DMS79 treated with DMSO at 0.1 percent for 48 hours (cell line): Measurements from ENCODE around the gene PLPPR3.

Experiments
- DNase-seq: peaks from one replicate; lab custom pipeline; 2025; lab: John Stamatoyannopoulos, UW

The PLPPR3 gene

DNA sequence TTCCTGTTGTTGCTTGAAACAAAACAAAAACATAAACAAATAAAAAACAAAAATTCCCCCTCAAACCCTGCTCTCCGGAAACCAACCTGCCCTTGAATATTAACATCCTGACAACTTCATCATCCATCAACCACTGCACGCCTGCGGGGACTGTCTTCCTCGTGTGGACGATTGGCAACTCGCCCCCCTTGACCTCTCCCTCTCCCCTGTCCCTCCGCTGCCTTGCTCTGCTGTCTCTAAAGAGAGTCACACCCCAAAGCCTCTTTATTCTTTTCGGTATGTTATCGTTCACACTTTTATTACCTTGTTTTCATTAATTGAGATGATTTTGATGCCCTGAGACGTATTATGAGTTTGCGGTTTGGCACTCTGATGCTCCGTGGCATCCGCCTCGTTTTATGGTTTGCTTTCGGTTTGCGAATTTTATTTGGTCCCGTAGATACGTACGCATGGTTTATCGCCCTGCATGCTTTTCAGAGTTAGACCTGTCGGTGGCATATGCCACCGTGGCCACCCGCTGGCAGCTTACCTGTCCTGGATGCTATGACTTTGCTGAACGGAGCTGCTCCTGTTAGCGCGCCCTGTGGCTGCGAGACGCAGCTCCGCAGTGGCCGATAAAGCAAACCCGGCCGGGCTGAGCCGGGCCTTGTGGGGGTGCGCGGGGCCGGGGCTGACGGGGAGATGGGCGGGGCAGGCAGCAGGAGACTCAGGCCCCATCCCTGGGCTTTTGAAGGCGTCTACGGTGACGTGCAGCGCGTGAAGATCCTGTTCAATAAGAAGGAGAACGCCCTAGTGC, 13.9 kb downstream of the PLPPR3 start:
- DNase-seq: no peak

DNA sequence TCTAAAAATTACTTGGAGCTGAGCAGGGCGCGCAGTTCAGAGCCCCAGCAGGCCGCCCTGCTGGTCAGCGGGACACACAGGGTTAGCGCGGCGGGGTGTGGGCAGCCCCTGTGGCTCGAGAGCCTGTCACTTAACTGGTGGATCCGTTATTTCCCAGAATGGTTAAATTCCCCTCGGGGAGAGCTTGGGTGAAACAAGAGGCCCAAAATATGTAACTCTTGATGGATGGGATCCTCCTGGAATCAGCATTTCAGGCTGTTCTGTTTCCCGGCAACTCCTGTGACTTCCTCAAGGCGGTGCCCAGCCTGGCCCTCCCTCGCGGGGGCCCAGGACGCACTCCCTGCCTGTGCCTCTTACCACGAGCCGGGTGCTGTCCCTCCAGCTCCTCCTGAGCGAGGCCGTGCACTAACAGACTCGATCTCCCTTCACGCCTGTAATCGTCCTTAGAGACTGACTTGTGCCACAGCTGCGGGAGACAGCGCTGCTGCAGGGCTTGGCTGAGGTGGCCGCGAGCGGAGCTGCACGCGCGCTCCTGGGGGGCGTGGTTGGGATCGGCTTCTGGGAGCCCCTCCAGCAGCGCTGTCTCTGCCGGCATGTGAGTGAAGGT, 14.8 kb downstream of the PLPPR3 start:
- no peak for DNase-seq

DNA sequence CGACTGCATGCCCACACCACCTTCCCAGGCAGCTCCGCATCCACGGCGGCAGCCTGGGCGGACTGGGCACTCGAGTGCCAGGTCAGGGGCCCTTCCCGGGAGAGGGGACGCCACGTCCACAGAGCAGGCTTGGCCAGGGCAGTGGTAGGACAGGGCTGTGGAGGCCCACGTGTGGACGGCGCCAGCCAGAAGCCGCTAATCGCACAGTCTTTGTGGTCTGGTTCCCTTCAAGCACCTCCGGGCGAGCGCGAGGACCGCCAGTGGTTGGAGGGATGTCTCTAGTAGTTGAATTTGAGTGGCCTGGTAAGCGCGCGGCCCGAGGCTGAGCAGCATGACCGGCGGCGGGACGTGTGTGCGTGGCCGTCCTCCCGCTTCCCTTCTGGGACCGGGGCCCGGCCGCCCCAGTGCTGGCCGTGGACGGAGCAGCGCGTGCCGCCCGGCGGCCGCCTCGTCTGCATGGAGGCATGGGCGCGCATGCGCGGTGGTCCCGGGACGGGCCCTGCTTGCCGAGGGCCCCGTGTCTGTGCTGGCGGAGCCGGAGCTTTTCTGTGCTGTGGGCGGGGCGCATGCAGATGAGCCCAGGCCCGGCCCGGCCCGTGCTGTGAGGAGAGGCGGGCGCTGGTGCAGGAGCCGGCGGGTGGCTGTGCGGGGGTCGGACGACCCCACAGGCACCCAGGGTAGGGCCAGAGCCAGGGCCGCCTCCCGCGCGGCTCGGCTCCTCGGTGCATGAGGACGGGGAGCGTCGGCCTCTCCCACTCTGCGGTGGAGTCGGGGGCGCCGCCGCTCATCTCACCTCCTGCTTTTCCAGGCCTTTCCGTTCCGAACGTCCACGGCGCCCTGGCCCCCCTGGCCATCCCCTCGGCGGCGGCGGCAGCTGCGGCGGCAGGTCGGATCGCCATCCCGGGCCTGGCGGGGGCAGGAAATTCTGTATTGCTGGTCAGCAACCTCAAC, 15.9 kb downstream of the PLPPR3 start:
- no peak for DNase-seq

DNA sequence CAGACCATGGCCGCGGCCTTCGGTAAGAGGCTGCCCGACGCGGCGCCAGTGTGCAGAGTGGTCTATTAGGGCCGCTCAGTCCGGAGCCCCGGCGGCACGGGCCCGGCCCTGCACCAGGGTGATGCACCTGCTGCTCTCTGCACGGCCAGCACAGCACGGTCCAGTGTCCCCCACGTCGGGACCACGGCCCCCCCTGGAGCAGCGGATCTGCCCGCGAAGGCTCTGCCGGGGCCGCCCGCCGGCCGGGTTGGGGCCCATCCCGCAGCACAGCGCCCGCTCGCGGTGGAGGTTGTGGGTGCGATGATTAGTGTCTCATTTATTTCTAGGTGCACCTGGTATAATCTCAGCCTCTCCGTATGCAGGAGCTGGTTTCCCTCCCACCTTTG, 16.6 kb downstream of the PLPPR3 start:
- no peak for DNase-seq

DNA sequence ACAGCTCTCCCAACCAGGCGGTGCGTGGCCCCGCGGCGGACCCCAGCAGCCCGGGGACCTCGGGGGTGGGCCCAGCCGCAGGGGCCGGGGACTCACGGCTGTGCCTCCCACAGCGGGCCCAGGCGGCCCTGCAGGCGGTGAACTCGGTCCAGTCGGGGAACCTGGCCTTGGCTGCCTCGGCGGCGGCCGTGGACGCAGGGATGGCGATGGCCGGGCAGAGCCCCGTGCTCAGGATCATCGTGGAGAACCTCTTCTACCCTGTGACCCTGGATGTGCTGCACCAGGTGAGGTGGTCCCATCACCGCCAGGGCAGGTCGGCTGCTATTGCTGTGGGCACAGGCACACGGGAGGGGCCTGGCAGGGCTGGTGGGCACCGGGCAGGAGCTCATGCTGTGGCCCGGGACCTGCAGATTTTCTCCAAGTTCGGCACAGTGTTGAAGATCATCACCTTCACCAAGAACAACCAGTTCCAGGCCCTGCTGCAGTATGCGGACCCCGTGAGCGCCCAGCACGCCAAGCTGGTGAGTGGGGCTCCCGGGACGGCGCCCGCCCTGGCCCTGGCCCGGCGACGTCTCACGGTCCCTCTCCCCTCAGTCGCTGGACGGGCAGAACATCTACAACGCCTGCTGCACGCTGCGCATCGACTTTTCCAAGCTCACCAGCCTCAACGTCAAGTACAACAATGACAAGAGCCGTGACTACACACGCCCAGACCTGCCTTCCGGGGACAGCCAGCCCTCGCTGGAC, 17.2 kb downstream of the PLPPR3 start:
- no peak for DNase-seq

DNA sequence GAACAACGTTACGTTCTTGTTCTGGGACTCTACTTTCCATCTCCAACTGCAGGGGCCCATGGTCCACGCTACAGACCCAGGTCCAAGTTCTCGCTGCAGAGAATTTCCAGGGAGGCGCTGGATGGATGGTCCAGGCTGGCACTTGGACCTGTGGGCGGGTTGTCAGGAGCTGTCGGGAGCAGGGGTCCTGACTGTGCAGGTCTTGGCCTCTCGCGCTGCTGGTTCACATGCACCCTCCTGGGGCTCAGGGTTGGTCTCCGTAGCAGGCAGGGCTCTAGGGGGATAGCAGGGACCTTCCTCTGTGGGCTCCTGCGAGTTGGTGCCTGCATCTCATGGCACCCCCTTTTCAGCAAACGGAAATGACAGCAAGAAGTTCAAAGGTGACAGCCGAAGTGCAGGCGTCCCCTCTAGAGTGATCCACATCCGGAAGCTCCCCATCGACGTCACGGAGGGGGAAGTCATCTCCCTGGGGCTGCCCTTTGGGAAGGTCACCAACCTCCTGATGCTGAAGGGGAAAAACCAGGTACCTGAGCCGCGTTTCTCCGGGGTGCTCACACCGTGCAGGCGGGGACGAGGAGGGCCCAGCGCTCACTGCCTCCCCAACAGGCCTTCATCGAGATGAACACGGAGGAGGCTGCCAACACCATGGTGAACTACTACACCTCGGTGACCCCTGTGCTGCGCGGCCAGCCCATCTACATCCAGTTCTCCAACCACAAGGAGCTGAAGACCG, 17.9 kb downstream of the PLPPR3 start:
- DNase-seq: no peak

DNA sequence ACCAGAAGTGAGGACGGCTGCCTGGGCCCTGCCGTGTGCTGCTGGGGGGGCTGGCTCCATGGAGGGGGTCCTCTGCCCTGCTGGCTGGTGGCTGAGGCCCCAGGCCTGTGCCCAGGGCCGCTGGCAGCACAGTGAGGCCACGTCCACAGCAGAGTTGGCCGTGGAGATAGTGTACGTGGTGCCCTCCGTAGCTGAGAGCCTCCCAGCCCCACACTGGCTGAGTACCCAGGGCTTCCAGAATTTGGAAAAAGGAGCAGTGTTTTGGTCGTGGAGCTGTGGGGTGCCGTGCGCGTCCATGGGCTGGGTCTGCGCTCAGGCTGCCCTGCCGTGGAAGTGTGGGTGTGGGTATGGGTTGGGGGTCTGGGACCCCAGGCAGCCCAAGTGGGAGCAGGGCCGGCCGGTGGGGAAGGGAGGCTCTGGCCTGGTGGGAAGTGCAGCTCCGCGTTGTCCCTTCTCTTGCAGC, 18.6 kb downstream of the PLPPR3 start:
- DNase-seq: no peak

DNA sequence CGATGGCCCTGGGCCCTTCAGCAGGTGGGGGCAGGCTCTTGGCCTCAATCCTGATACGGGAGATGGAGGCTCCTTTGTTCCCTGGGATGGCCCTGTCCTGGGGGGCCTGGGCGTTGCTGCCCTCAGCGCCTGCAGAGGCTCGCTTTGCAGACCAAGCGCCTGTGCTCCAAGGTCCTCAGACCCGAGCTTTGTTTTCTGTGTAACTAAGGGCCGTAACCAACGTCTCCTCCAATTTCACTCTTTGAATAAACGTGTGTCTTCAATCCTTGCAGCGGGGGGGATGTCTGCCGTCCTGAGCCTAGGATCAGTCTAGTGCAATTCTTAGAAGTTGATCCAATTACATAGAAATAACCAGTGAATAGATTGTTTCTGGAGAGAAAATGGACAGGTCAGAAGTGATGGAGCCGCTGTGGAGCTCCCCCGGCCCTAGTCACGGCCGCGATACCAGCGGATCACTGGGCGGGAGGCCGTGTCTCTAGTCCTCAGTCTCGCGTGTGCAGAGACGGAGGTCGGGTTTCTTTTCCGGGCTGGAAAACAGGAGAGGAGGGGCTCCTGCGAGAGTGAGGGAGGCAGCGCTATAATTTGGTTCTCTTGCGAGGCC, 19.2 kb downstream of the PLPPR3 start:
- DNase-seq: no peak

DNA sequence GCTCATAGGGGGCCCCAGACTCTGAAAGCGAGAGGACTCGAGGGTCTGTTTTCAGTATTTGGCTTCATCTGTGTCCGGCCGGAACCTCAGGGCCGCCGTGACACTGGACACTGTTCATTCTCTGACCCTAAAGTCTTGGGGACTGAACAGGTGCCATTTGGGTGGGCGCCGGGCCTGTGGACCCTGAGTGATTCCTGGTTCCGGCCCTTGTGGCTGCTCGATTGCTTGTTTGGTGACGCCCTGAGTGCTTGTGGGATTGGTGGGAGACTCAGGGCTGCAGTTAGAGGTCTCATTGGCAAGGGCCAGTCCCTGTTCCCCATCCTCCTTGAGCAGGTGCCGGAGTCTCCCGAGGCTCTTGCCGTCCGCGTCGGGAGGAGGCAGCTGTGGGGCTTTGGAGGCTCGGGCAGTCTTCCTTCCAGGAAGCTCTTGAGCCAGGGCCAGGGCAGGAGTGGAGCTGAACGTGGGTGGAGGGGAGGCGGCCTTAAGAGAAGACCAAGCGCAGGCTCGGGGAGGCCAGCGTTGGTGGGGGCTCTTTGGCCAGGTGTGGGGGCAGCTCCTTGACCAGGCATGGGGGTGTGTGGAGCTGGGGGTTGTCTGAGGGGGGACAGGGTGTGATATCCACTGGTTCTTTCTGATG, 19.8 kb downstream of the PLPPR3 start:
- no peak for DNase-seq

DNA sequence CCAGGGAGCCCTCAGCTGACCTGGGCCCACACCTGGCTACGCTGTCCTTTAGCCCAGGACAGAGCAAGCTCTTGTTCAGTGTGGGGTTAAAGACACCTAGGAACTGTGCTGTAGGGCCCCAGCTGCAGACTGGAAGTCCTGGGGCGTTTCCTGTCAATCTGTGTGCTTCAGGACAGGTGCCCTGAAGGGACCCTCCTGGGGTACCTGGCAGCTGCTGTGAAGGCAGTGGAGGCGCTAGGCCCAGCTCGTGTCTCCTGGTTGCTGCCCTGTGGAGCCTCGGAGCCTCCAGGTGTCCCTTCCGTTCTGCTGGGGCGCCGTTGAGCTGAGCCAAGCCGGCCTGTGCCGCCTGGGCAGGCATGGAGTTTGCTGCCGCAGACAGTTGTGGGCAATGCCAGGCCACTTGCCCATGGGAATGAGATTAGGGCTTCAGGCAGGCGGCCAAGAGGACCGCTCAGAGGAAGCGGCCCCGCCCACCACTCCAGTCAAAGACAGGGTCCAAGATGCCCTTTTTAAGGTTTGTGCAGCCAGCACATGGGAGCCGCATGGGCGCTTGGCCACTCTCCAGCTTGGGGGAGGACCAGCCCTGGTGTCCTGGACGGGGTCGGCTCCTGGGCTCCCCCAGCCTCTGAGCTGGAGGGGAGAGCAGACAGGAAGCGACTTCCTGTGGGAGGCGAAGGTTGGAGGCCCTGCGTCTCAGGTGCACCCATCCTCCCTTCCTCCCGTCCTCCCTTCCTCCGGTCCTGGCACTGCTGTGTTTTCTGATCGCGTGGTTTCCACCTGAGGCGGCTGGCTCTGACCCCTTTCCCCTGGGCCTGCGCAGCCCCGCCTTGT, 20.5 kb downstream of the PLPPR3 start:
- peak; percentile 80 for DNase-seq

DNA sequence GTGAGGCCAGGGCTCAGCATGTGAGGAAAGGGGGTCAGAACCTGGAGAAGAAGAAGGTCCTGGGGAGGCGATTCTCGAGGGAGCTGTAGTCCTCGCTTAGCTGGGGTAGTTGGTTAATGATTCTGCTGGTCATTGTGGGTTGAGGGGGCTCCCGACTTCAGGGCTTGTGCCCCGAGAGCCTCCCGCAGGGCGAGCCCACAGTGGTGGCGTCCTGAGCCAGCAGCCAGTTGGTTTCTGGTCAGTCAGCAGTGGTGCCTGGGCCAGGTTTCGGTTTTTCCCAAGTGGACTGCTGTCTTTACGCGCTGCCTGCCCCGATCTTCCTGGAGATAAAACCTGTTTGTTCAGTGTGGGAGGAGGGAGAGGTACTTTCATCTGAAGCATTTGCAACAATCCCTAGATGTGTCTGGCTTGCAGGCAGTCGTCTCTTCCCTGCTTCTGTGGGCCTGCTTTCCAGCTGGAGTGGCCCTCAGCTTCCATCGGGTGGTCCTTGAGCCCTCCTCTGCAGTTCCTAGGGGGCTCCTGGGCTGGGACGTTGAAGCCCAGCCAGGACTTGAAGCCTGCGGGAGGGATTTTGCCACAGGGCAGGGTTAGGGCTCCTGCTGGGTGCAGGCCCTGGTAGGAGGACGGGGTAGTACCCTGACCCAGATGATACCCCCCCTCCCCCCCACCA, 21.3 kb downstream of the PLPPR3 start:
- peak; percentile 24 for DNase-seq

DNA sequence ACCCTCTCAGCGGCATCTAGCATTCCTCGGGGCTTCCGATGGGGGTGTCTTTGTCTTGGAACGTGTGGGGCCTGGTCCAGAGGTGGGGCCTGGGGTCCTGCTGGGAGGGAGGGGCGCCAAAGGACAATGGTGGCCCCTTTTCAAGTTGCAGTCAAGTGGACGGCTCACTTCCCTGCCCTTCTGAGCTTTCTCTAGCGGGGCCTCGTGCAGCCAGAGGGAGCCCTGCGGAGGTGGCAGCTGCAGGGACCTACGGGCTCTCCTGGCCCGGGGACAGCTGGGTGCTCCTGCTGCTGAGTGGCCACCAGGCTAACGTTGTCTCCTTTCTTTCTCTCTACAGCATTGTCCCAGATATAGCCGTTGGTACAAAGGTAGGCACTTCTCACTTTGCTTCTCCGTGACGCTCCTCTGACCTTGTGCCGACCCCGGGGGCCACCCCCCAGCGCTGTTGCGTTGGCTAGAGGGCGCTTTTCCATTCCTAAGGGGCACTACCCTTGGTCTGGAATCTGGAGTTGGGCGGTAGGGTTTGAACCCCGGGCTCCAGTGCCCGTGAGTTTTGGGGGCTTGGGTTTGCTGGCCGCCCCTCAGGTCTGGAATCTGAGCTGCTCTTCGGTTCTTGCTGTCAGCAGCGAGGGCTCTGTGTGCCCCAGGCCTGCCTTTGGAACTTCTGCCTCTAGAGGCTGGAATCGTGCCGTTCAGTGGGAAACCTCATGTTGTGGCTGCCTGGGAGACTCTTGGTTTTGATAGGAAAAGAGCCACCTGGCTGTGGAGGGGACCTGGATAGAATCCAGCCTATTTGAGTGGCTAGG, 22.5 kb downstream of the PLPPR3 start:
- DNase-seq: peak; percentile 45

DNA sequence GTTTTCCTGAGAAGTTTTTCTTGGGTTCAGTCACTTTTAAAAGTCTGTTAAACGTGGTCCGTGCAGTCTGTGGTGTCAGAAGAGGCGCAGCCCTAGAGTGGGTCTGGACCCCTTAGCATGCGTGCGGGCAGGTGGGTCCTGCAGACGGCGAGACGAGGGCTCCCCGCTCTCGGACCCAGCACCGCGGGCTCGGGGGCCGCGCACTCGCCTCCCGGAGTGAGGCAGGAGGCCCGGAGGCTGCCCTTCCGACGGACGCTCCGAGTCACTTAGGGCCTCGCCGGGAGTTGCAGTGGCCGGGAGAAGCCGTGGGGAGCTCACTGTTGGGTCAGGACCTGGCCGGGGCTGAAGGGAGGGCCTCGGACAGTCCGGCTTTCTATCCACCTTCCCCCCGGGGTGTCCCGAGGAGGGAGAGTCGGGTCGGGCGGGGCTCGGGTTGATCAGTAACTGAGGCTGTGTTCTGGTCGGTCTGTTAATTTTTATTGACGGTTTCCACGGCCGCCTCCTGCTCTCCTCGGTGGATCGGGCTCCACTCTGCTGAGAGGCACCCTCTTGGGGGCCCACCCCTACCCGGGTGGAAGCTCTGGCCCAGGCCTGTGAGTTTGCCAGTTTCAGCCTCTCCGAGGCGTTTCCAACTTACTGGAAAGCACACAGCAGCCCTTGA, 23.2 kb downstream of the PLPPR3 start:
- no peak for DNase-seq

DNA sequence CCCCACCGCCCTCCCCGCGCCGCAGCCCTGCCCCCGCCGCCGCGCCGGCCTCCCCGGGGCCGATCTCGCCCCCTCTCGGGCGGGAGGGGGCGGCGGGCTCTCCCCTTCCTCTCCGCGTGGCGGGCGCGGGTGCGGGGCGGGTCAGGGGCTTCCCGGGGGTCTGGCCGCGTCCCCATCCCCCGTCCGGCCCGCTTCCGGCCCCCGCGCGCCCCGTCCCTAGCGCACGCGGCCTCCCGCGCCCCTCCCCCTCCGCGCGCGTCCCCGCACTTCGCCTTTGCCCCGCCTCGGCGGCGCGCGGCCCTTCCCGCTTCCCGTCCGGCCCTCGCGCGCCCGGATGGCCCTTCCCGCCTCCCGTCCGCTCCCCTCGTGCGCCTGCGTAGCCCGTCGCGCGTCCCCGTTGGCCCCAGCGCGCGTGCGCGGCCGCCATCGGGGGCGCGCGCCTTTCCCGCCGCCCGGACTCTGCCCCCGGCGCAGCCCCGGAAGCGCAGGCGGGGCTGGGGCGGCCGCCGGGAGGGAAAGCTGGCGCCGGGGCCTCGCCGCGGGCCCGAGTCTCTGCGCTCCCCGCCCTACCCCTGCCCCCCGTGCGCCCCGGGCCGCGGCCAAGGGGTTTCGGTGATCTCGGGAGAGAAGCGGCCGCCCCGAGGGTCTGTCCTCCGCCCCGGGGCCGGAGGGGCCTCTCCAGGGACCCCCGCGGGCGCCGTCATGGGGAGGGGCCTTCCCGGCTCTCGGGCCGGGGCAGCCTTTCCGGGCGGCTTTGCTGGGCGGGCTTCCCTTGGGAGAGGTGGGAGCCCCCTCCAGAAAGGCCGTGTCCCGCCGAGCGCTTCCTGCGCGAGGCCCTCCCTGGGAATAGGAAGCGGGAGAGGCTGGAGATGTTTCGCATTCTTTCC, 24.0 kb downstream of the PLPPR3 start:
- peak; percentile 72 for DNase-seq

DNA sequence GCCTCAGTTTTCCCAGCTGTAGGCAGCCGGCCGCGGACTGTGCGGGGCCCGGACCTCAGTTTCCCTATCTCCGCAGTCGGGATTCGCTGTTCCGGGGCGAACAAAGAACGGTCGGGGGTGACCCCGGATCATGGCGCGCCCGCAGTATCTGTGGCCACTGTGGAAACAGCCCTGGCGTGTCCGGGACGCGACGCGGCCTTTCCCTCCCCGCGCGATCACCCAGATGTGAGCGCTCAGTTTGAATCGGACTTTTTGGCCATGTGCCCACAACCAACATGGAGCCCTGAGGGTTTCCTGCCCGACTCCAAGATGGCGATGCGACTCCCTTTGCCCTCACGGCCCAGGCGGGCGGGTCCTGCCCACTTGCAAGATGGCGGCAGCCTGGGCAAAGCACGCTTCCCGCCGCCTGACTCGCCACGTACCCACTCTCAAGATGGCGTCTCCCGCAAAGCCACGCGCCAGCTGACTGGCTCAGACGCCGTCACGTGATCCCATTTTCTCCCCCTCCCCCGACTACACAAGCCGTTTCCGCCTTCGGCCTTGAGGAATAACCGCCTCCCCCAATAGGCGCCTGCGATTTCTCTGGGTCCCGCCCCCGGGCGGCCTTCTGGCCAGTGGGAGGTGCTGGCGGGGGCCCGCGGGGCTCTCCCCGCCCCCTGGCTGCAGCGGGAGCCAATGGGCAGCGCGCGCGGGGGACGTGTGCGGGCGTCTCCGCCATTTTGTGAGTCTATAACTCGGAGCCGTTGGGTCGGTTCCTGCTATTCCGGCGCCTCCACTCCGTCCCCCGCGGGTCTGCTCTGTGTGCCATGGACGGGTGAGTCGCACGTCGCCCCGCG, 24.8 kb downstream of the PLPPR3 start, which contains the start of gene PTBP1:
Gene PTBP1, plus strand, starts transcription at position 761 of the 836 bp plus-strand sequence. Its CDS starts 46 bp downstream, at position 807.
- DNase-seq: peak; percentile 100
